ENCODE data around the gene SLC5A4. TPM values are rescaled to one million over a fixed set of nuclear protein-coding genes. Genes with fewer than 3 reads are reported as not detected.

The SLC5A4 gene
- total and polyA plus RNA-seq, 10 of the 15 experiments (the other 5 are each of a cell fraction or from before 2014, with no cell fraction given), result not detected

GRCh38 chr22:32219026-32219425 is 36.1 kb downstream of the SLC5A4 start (continued):
- TF ChIP-seq, protein P1, sequence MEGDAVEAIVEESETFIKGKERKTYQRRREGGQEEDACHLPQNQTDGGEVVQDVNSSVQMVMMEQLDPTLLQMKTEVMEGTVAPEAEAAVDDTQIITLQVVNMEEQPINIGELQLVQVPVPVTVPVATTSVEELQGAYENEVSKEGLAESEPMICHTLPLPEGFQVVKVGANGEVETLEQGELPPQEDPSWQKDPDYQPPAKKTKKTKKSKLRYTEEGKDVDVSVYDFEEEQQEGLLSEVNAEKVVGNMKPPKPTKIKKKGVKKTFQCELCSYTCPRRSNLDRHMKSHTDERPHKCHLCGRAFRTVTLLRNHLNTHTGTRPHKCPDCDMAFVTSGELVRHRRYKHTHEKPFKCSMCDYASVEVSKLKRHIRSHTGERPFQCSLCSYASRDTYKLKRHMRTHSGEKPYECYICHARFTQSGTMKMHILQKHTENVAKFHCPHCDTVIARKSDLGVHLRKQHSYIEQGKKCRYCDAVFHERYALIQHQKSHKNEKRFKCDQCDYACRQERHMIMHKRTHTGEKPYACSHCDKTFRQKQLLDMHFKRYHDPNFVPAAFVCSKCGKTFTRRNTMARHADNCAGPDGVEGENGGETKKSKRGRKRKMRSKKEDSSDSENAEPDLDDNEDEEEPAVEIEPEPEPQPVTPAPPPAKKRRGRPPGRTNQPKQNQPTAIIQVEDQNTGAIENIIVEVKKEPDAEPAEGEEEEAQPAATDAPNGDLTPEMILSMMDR (IDR thresholded peaks at IDR 0.05 in 2 of 3, conservative IDR thresholded peaks at IDR 0.05 in 1 of 3; ENCODE audit: control insufficient read depth in 2 of 3, extremely low read depth in 1 of 3, insufficient read depth in 1 of 3, low read depth in 3 of 3, low read length in 3 of 3), result no peak
- TF ChIP-seq PRDM15 (CRISPR knock-in tag; IDR thresholded peaks at IDR 0.05), result no peak

GRCh38 chr22:32218470-32218869 is 36.7 kb downstream of the SLC5A4 start:
- Histone ChIP-seq H3K36me3 (ENCODE audit: control insufficient read depth in 2 of 2, insufficient read depth in 2 of 2, low read length in 1 of 2) (no peaks in the 10 kb centered on the region), H3K4me2 (ENCODE audit: control insufficient read depth, insufficient read depth) (no peak overlapping the region), H3K4me1 (ENCODE audit: control insufficient read depth, insufficient read depth, low read length) (no peaks in the 10 kb centered on the region), H3K27ac (ENCODE audit: control insufficient read depth, insufficient read depth) (no peak overlapping the region), H3K9me3 (replicated peaks; ENCODE audit: control insufficient read depth, insufficient read depth, low read length) (no peaks in the 10 kb centered on the region), H3K27me3 (replicated peaks in 1 of 2; ENCODE audit: control insufficient read depth in 2 of 2, insufficient read depth in 2 of 2, low read length in 1 of 2) (no peaks in the 10 kb centered on the region), H3K9ac (ENCODE audit: control insufficient read depth, insufficient read depth, low read length) (no peak overlapping the region), H3K79me2 (ENCODE audit: control insufficient read depth, insufficient read depth, low read length) (no peaks in the 10 kb centered on the region), H2AFZ (ENCODE audit: control insufficient read depth, low read depth, low read length) (no peak overlapping the region), H4K20me1 (ENCODE audit: control insufficient read depth, insufficient read depth) (no peaks in the 10 kb centered on the region), H3K4me3 (no peak overlapping the region)
- ChIA-PET RAD21 (ENCODE audit: unreplicated experiment) (no interaction called here), CTCF (interaction anchor here (0.8 kb wide), 1 partner anchor 248 kb away, joined by 3 read pairs; no protein-coding TSS in a partner anchor), SMC1A (ENCODE audit: uncharacterized antibody, unreplicated experiment) (no interaction called here), POLR2A (no interaction called here)
- no TSS peak for BruUV-seq (replicated peaks)
- no peak for ATAC-seq
- in situ Hi-C loops (cut with MboI) (no loop called here), intact Hi-C loops (cut with micrococcal nuclease; ENCODE audit: unreplicated experiment) (no loop called here)
- FAIRE-seq, result no peak
- WGBS (ENCODE audit: insufficient coverage, insufficient replicate concordance, low lambda C conversion rate, missing lambda C conversion rate), result 32% methylated on average over 6 of the region's 6 CpGs
- no peak for DNase-seq (ENCODE audit: low read depth, low spot score)
- TF ChIP-seq TAF1 (IDR thresholded peaks at IDR 0.05; ENCODE audit: borderline replicate concordance, low read depth, low read length) (no peak), IKZF1 (conservative IDR thresholded peaks at IDR 0.05) (no peak), NR2C2 (IDR thresholded peaks at IDR 0.05; ENCODE audit: borderline replicate concordance, control insufficient read depth, insufficient read length, low read depth) (no peak), BMI1 (IDR thresholded peaks at IDR 0.05; ENCODE audit: borderline replicate concordance) (no peak), BACH1 (IDR thresholded peaks at IDR 0.05; ENCODE audit: borderline replicate concordance) (no peak), SMAD1 (IDR thresholded peaks at IDR 0.05; ENCODE audit: low read depth, partially characterized antibody) (no peak), STAT1 (conservative IDR thresholded peaks at IDR 0.05) (no peak), NFXL1 (IDR thresholded peaks at IDR 0.05; ENCODE audit: borderline replicate concordance) (no peak)
- TF ChIP-seq, protein P2, sequence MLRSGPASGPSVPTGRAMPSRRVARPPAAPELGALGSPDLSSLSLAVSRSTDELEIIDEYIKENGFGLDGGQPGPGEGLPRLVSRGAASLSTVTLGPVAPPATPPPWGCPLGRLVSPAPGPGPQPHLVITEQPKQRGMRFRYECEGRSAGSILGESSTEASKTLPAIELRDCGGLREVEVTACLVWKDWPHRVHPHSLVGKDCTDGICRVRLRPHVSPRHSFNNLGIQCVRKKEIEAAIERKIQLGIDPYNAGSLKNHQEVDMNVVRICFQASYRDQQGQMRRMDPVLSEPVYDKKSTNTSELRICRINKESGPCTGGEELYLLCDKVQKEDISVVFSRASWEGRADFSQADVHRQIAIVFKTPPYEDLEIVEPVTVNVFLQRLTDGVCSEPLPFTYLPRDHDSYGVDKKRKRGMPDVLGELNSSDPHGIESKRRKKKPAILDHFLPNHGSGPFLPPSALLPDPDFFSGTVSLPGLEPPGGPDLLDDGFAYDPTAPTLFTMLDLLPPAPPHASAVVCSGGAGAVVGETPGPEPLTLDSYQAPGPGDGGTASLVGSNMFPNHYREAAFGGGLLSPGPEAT (IDR thresholded peaks at IDR 0.05; ENCODE audit: low read depth), result no peak
- TF ChIP-seq, protein P3, sequence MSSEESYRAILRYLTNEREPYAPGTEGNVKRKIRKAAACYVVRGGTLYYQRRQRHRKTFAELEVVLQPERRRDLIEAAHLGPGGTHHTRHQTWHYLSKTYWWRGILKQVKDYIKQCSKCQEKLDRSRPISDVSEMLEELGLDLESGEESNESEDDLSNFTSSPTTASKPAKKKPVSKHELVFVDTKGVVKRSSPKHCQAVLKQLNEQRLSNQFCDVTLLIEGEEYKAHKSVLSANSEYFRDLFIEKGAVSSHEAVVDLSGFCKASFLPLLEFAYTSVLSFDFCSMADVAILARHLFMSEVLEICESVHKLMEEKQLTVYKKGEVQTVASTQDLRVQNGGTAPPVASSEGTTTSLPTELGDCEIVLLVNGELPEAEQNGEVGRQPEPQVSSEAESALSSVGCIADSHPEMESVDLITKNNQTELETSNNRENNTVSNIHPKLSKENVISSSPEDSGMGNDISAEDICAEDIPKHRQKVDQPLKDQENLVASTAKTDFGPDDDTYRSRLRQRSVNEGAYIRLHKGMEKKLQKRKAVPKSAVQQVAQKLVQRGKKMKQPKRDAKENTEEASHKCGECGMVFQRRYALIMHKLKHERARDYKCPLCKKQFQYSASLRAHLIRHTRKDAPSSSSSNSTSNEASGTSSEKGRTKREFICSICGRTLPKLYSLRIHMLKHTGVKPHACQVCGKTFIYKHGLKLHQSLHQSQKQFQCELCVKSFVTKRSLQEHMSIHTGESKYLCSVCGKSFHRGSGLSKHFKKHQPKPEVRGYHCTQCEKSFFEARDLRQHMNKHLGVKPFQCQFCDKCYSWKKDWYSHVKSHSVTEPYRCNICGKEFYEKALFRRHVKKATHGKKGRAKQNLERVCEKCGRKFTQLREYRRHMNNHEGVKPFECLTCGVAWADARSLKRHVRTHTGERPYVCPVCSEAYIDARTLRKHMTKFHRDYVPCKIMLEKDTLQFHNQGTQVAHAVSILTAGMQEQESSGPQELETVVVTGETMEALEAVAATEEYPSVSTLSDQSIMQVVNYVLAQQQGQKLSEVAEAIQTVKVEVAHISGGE (CRISPR knock-in tag; IDR thresholded peaks at IDR 0.05), result no peak
